HFFc6 (cell line): ENCODE measurements around the gene GRM2. TPM values are rescaled to one million over a fixed set of nuclear protein-coding genes. Genes with fewer than 3 reads are reported as not detected.

ENCODE experiments used
- DNase-seq: peaks from one replicate; pipeline ENCODE4 v3.0.0-alpha.2; 2018
- H3K27ac Mint-ChIP-seq: 2 replicates; pipeline ENCODE4 v1.8.0; 2020; ENCODE audit warnings: mild to moderate bottlenecking, mixed read lengths
- H3K27me3 Mint-ChIP-seq: 2 replicates; pipeline ENCODE4 v1.8.0; 2021; ENCODE audit warnings: mild to moderate bottlenecking, moderate library complexity, mixed read lengths; ENCODE audit not compliant: insufficient read depth
- H3K36me3 Mint-ChIP-seq: 2 replicates; pipeline ENCODE4 v1.8.0; 2021; ENCODE audit warnings: low read depth, mixed read lengths
- H3K4me1 Mint-ChIP-seq: 2 replicates; pipeline ENCODE4 v1.8.0; 2020; ENCODE audit warnings: low read depth, mixed read lengths
- H3K4me3 Mint-ChIP-seq: 2 replicates; pipeline ENCODE4 v1.8.0; 2020; ENCODE audit warnings: mild to moderate bottlenecking, moderate library complexity, mixed read lengths
- H3K9me3 Mint-ChIP-seq: 2 replicates; pipeline ENCODE4 v1.8.0; 2020; ENCODE audit warnings: mild to moderate bottlenecking, mixed read lengths
- total RNA-seq, 6 experiments: library from RNA; stranded (reverse); fragmentation: NEBNext Ultra II Directional; extraction: Animal tissue kit (Norgen Biotek cat#: 25700); gene quantifications; 2 replicates in 1 of 6; 3 replicates in 5 of 6; pipeline ENCODE4 v1.2.3, GENCODE V29; 2021
- TF ChIP-seq, protein P1 (sequence below): fragments of 200-600 bp; sonication (generic); IDR thresholded peaks from 2 replicates; pipeline ENCODE4 v1.5.0; 2021; ENCODE audit warnings: antibody characterized with exemption, mild to moderate bottlenecking

GRM2 gene
- total RNA-seq, 6 experiments from 2014 or later = 0.02 TPM; not detected in 5

GRCh38 chr3:51729042-51729633 lies 22.3 kb downstream of the GRM2 start:
- no peak overlapping the region for H3K27ac Mint-ChIP-seq
- peaks cover 6% of the 10 kb centered on the region for H3K4me1 Mint-ChIP-seq
- no peak overlapping the region for H3K4me3 Mint-ChIP-seq
- H3K27me3 Mint-ChIP-seq = peaks cover 8% of the 10 kb centered on the region
- no peaks in the 10 kb centered on the region for H3K9me3 Mint-ChIP-seq
- no peak for DNase-seq
- TF ChIP-seq, protein P1, sequence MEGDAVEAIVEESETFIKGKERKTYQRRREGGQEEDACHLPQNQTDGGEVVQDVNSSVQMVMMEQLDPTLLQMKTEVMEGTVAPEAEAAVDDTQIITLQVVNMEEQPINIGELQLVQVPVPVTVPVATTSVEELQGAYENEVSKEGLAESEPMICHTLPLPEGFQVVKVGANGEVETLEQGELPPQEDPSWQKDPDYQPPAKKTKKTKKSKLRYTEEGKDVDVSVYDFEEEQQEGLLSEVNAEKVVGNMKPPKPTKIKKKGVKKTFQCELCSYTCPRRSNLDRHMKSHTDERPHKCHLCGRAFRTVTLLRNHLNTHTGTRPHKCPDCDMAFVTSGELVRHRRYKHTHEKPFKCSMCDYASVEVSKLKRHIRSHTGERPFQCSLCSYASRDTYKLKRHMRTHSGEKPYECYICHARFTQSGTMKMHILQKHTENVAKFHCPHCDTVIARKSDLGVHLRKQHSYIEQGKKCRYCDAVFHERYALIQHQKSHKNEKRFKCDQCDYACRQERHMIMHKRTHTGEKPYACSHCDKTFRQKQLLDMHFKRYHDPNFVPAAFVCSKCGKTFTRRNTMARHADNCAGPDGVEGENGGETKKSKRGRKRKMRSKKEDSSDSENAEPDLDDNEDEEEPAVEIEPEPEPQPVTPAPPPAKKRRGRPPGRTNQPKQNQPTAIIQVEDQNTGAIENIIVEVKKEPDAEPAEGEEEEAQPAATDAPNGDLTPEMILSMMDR = no peak
- no peaks in the 10 kb centered on the region for H3K36me3 Mint-ChIP-seq

DNA sequence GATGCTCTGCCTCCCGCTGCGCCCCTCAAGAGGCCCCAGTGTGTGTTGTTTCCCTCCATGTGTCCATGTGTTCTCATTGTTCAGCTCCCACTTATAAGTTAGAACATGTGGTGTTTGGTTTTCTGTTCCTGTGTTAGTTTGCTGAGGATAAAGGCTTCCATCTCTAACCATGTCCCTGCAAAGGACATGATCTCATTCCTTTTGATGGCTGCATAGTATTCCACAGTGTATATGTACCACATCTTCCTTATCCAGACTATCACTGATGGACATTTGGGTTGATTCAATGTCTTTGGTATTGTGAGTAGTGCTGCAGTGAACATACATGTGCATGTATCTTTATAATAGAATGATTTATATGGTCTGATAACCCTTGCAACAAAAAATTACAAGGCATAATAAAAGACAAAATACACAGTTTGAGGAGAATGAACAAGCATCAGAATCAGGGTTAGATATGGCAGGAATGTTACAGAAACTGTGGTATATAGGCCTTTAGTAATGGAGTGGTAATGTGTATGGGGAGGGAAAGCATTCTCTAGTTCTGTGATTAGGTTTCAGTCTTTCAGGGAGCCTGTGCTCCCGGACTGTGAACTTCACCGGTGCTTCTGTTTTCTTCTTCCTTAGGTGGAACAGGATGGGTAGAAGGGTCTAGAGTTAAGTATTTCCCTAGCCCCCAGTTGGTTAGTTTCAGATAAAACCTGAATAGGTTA lies 27.1 kb downstream of the GRM2 start:
- Mint-ChIP-seq H3K27ac (no peak overlapping the region), H3K4me1 (peaks cover 5% of the 10 kb centered on the region), H3K36me3 (no peaks in the 10 kb centered on the region), H3K4me3 (no peak overlapping the region), H3K9me3 (no peaks in the 10 kb centered on the region), H3K27me3 (peaks cover 18% of the 10 kb centered on the region)
- TF ChIP-seq, protein P1 = no peak
- no peak for DNase-seq

DNA sequence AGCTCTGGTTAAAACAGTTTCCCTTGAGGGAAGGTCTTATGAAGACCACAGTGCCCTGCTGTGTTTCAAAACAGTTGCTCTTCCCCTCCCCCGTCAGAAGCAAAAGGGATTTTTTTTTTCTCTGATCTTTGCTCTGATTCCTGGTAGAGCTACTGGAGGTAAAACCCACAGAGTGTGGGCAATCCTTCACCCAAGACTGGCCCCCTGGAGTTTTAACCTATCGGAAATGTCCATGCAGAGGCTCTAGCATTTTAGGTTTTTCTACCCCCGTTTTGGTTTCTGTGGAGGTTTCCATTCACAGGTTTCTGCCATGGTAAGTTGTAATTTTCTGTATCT lies 27.7 kb downstream of the GRM2 start:
- TF ChIP-seq, protein P1 = no peak
- Mint-ChIP-seq H3K4me3 (no peak overlapping the region), H3K4me1 (no peaks in the 10 kb centered on the region), H3K36me3 (no peaks in the 10 kb centered on the region), H3K9me3 (no peaks in the 10 kb centered on the region), H3K27ac (no peak overlapping the region), H3K27me3 (peaks cover 18% of the 10 kb centered on the region)
- DNase-seq = no peak

DNA sequence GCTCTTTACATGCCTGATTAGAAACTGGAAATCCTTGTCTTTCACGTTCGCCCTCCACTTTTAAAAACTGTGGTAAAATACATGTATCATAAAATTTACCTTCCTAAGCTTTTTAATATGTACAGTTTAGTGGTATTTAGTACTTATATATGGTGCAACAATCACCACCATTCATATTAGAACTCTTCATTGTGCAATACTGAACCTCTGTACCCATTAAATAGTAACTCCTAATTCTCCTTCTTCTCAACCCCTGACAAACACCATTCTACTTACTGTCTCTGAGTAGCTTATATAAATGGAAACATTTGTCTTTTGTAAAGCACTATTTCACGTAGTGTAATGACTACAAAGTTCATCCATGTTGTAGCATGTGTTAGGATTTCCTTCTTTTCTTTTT lies 28.2 kb downstream of the GRM2 start:
- TF ChIP-seq, protein P1 = no peak
- DNase-seq = no peak
- H3K36me3 Mint-ChIP-seq = no peaks in the 10 kb centered on the region
- H3K4me1 Mint-ChIP-seq = no peaks in the 10 kb centered on the region
- no peak overlapping the region for H3K4me3 Mint-ChIP-seq
- no peaks in the 10 kb centered on the region for H3K9me3 Mint-ChIP-seq
- peaks cover 18% of the 10 kb centered on the region for H3K27me3 Mint-ChIP-seq
- H3K27ac Mint-ChIP-seq = no peak overlapping the region

GRCh38 chr3:51735950-51736349 lies 29.1 kb downstream of the GRM2 start:
- H3K36me3 Mint-ChIP-seq = no peaks in the 10 kb centered on the region
- DNase-seq = no peak
- TF ChIP-seq, protein P1 = no peak
- H3K9me3 Mint-ChIP-seq = no peaks in the 10 kb centered on the region
- no peak overlapping the region for H3K27ac Mint-ChIP-seq
- no peaks in the 10 kb centered on the region for H3K4me1 Mint-ChIP-seq
- H3K27me3 Mint-ChIP-seq = peaks cover 18% of the 10 kb centered on the region
- H3K4me3 Mint-ChIP-seq = no peak overlapping the region
